ENCODE results near the gene RNF186.
"Not testable (repeated sequence)": the region's sequence is repeated elsewhere in the genome, so short reads cannot be mapped to it uniquely, and the experiment has no call there.

RNF186 gene

DNA sequence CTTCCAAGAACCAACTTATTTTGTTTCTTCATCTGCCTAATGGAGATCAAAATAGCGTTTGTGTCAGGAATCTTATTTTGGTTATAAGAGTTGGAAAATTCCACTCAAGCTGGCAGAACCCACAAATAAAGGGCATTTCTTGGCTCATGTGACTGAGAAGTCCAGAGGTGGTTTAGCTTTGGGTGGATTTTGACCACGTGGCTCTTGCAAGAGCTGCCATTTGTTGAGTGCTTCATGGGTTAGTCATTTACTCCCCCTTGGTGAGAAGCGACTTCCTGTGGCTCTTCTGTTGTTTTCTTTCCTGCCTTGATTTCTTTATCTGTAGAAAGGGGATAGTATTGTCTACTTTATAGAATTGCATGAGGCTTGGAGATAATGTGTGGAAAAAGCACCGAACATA, 9.5 kb upstream of the RNF186 start:
- DNase-seq (ENCODE audit: low read depth): peak; percentile 50

DNA sequence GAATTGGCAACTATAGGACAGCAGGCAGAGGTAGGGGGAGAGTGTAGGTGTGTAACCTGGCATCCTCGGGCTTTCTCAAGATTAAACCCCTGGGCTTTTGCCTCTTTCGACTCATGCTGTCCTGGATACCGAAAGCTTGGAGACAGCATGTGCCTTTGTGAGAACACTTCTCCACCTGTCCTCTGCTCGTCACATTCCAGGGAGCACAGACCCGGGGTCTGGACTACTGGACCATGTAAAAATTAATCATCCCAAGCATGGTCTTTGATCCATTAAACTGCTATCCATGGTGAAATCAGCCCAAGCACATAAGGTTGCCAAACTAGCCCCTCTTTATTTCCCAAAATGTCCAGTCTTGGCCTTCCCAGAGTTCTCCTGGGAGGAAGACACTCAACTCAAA, 9.0 kb upstream of the RNF186 start:
- no peak for DNase-seq (ENCODE audit: low read depth)

DNA sequence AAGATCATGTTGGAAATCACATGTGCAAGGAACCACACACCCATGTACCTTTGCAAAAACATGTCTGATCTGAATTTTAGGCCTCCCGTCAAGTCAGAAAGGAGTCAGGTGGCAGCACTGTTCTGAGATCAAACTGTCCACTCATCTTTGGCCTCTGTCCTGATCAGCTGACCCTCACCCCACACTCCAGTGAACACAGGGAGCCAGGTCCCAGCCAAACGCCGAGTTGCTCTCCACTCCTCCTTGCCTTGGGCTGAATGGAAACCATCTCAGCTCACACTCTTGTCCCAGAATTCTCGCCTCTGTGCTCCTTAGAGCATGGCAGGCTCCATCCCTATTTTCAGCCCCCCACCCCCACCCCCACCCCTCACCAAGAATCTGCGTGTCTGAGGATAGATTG, 4.6 kb upstream of the RNF186 start:
- no peak for DNase-seq (ENCODE audit: low read depth)

DNA sequence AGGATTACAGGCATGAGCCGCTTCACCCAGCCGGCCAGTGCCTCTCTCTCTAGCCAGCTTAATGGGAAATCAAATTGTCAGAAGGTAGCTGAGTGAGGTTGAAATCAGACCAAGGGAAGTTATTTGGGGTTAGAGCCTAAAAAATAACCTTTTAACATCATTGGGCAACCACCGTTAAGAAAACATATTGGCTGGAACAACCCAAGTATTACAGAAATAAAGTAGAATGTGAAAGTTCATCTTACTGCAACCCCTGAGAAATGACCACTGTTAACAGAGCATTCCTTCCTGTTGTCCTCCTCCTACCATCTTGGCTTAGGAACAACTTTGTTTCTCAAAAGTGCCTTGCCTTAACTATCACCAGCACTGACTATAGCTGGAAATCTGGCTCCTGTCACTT, 3.2 kb upstream of the RNF186 start:
- DNase-seq (ENCODE audit: low read depth): no peak

DNA sequence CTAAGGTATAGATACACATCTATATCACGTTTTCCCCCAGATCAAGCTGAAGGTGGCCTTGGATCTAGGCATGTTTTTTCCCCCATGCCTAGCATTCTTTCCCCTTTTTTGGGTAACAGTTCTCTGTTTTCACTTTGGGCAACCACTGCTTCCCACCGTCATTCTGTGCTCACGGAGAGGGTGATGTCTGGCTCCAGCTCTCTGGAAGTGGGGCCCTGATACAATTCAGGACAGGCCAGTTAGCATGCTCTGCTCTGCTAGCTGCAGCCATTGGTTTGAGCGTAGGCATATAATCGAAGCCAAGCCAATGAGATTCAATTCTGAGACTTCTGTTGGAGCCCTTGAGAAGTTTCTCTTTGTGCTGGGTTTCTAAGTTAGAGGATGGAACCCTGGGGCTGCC, 2.1 kb upstream of the RNF186 start:
- no peak for DNase-seq (ENCODE audit: low read depth)

DNA sequence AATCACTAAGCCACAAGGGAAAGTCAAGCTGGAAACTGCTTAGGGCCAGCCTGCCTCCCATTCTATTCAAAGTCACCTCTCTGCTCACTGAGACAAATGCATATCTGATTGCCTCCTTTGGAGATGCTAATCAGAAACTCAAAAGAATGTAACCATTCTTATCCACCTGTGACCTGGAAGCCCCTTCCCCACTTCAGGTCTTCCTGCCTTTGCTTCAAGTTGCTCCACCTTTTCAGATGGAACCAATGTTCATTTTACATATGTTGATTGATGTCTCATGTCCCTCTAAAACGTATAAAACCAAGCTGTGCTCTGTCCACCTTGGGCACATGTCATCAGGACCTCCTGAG, 1.6 kb upstream of the RNF186 start:
- not testable (repeated sequence) for DNase-seq (ENCODE audit: low read depth)

DNA sequence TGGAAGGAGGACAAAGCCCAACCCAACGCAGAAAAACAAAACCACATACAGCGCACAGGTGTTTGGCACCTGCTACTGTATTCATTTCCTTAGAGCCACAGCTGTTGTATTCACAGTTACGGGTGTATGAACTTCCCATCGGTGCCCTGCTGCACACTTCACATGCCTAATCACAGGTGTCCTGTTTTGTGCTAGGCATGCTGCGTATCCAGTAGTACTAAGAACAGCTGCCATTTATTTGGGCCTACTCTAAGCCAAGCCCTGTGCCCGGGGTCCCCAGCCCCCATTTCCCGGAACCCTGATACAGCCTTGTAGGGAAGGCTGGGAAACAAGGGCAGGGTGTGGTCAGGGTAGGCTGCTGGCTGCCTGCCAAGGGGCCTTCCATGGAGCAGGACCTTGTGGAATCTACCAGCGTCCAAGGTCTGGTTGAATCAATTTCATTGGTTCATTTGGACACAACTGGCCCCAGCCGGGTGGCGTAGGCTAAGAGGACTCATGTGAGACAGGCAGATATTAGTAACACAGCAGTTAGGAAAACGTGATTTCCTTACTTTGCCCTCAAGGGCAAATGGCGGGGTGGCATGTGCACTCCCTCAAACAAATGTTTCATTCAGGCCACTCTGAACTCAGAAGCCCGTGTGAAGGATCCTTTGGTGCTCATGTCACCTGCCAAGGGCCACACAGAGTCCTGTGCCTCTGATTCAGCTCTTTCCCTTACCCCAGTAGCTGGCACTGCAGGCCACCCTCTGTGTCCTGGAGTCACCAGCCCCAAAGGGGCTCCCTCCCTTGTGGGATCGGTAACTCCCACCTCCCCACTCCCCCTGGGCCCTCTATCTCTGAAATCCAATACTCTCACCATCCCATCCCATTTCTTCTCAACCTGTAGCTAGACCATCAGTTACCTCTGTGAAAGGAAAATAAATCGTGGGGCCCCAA, 986 bp upstream of the RNF186 start:
- no peak for DNase-seq (ENCODE audit: low read depth)

DNA sequence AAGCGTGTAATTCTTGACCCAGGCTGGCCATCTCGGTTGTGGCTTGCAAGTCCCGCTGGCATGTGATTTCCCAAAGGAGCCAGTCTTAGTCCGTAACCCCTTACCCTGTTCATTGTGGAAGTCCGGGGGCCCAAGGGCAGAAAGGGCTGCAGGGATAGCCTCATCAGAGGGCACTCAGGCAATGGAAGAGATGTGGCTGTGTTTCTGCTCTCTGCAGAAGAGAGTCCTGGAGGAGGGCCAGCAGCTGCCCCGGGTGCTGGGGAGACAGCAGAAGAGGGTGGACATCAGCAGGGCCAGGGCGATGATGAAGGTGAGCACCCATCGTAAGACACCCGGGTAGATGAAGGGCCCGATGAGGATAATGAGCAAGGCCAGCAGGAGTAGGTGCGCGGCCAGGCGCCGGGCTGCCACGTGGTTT, 830 bp downstream of the RNF186 start:
- DNase-seq (ENCODE audit: low read depth): no peak

DNA sequence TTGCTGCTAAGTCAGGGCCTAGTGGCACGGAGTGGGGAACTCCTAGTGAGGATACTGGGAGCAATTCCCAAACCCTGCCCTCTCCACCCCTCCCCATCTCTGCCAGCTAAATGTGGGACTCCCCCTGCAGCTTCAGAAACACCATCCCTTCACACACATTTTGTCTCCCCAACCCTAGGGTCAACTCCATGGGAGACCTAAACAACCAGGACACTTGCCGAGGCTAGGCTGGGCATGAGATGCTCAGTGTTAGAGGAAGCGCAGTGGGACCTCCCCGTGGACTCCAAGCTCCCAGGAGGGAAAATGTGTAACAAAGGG, 1.5 kb downstream of the RNF186 start:
- DNase-seq (ENCODE audit: low read depth): no peak

DNA sequence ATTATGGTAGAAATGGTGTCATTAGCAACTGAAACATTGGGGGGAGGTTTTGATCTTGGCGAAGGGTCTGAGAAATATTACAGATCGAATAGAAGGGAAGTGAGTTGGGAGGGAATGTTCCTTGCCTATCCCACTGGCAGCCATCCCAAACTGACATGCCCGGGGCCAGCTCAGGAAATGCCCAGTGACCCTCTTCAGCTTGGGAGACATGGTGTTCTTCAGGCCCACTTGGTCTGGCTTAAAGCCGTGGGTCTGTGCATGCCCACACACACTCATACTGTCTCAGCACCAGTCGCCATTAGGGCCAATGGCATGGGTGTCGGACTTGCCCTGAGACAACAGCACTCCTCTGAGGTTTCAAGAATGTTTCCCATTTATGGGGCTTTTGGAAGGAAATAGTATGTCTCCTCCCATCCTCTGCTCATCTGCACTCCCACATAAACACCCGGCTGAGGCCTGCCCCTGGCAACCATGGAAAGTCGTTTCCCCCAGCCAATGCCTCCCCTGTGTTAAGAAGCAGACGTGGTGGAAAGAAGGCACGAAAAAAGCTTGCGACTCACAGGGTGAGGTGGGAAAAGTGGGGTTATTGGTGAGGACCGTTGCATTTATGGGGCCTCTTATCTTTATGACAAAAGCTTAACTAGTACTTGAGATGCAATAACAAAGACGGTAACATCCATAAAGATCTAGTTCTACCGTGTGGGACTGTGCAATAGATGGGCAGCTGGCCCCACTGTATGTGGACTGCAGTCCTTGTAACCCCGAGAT, 2.0 kb downstream of the RNF186 start:
- peak; percentile 35 for DNase-seq (ENCODE audit: low read depth)

DNA sequence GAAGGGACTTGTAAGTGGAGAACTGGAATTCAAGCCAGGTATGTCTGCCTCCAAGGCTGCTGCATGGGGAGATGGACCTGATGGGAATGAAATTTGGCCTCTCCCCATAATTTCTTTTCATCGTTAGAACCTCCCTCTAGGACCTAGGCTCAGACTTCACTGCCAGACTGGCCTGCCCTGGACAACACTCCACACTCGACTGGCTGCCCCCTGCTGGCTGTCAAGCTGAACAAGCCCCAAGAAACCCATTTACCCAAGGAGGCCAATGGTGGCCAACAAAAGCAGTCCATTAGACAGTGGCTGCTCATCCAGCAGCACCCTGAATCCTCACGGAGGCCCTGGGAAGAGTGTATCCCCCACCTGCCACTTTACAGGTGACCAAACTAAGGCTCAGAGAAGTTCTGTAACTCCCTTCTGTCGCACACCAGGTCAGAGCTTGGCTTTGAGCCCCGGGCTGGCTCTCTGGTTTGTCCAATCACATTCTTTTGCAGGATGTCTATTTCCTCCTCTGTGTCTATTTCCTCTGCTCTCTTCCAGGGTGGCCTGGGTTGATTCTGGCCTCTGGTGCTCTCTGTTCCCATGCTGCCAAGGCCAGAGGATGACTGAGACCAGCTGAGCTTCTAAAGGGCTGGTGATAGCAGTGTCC, 3.8 kb downstream of the RNF186 start:
- peak; percentile 47 for DNase-seq (ENCODE audit: low read depth)

DNA sequence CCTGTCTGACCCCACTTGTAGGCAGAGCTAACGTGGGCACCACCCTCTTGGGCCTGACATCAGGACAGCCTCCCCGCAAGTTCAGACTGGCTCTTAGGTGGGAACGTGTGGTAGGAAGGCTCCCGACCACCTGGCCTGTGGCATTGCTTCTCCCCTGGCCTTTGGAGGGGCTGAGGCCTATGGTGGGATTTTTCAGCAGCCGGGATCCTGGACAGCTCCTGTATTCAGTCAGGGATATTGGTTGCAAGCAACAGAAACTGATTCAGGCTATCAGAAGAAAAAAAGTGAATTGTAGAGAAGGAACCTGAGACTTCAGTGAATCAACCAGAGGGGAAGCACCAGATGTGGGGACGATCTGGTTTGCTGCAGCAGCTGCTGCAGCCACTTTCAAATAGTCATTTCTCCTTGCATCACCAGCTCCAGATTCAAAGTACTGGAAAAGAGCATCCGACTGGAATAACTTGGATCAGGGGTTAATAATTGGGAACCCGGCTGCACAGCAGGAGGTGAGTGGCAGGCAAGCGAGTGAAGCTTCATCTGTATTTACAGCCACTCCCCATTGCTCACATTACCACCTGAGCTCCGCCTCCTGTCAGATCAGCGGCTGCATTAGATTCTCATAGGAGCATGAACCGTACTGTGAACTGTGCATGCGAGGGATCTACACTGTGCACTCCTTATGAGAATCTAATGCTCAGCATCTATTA, 5.9 kb downstream of the RNF186 start:
- DNase-seq (ENCODE audit: low read depth): no peak

DNA sequence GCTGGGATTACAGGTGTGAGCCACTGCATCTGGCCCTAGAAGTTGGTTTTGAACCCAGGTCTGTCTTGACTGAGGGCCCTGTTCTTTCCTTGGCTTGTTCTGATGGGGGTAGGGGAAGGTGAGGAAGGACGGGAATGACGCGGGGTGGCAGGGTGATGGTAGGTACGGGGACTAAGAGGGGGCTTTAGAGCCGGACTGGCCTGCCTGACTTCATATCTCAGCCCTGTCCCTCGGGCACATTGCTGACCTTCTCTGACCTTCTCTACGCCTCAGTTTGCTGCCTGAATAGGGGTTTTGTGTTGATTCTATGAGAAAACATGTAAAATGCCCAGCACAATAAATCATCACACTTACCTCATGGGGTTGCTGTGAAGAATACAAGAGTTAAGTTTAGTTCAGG, 6.7 kb downstream of the RNF186 start:
- no peak for DNase-seq (ENCODE audit: low read depth)

DNA sequence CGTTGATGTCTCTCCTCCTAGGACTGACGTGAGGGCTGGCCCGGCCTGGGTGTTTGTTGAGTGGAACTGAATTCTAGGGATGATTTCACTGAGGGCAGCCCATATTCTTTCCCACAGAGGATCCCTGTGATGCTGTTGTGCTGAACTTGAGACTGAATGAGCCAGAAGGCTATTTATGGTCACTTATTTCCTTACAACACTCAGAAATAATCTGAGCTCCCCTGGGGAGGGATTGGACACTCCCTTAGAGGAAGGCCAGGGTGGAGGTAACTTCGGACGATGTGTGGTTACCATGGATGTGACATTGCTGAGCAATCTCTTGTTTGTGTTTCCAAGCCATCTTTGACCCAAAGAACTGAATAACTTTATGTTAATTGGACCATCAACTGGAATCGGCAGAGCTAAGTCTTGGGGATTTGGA, 10.2 kb downstream of the RNF186 start:
- no peak for DNase-seq (ENCODE audit: low read depth)

DNA sequence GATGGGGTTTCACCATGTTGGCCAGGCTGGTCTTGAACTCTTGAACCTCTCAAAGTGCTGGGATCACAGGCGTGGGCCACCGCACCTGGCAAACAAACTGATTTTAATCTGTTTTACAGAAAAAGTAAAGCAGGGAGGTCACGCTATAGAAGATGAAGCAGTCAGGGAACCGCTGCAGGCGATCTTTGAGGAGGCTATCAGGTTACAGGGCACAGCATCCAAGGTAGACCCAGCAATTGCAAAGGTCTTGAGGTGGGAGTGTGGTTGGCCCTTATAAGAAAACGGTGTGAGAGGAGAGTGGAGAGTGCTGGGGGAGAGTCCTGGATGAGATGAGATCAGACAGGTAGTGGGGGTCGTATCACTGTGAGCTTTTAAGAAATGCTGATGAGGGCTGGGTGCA, 12.8 kb downstream of the RNF186 start:
- DNase-seq (ENCODE audit: low read depth): no peak

DNA sequence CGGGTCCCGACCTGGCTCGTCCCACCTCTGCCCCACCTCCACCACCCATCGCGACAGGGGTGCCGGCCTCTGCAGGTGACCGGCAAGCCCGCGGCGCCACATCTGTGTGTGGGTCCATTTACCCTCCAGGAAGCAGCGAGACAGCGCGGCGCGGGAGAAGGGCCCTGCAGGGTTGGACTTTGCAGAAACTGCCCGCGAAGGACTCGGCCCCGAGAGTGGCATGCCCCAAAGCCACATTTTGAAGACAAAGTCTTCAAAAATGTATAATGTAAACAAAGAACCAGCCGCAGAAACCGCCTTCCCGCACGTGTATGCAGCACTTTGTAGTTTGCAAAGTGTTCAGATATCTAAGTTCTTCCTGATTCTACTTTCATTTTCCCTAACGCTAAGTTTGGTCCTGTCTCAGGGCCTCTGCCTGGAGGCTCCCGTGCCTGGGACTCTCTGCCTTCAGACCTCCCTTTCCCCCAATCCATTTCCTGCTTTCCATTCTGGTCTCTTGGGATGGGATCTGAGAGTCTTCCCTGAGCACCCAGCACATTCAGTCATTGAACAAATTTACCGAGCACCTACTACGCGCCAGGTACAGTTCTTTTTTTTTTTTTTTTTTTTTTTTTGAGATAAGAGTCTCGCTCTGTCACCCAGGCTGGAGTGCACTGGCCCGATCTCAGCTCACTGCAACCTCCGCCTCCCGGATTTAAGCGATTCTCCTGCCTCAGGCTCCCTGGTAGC, 14.8 kb downstream of the RNF186 start:
- DNase-seq (ENCODE audit: low read depth): peak; percentile 81

DNA sequence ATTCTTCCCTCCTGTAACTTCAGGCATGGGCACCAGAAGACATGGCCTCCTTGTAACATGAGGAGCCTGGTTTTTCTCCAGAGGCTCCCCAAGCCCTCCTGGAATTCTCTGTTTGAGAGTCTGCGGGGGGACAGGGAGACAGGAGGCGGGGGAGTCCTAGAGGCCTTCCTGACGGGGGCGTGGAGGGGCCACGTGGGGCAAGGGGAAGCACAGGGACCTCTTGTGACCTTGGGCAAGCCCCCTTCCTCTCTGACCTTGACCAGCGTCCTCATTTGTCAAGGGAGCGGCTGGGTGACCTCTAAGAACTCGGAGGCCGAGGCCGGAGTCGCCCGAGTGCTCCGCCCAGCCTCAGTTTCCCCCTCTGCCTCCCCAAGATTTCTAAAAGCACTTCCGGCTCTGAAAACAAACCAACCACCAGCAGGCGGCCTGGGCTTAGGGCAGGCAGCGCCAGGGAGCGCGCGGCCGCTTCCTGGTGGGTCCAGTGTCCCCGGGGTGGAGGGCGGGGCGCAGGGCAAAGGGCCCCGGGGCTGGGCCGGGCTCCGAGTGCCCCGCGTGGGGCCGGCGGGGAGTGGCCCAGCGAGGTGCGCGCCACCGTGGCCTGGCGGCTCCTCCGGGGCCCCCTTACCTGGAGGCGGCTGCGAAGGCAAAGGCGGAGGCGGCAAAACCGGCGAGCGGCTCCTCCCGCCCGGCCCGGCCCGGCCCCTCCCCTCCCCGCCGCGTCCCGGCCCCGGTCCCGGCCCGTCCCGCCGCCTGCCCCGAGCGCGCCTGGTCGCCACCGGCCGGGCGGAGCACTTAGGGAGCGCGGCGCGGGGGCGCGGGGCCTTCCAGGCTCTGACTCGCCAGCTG, 15.6 kb downstream of the RNF186 start, which contains the start of gene TMCO4:
Gene TMCO4 (minus strand): TSS at position 687 of the 846 bp plus-strand sequence. CDS start 19,158 bp downstream, outside the sequence.
- DNase-seq (ENCODE audit: low read depth): peak; percentile 40

DNA sequence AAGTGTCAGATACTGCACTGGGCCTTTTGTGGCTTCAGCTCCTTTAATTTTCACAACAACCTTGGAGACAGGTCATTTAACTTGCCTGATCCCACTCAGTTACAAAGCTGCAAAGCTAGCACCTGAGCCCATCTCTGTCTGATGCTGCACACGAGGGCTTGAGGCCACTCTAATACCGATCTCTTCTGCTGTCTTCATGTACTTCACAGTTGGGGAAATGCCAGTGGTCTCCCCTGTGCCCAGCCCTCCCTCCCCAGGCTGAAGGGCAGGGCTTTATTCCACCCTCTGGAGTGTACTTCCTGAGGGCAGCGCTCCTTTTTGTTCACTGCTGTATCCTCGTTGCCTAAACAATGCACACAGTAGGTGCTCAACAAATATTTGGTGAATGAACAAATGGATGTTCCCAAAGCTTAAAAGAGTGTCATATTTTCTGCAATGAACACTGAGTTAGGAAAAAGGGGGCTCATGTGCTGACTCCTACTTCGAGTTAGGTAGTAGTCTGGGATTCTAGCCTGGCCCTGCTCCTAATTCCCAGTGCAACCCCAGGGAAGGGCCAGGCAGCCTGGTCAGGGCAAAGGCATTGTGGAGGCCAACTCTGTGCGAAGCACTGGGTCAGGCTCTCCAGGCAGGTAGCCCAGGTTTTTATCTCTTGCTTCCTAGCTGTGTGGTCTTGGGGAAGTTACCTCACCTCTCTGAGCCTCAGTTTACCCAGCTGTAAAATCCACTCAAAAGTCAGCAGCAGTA, 16.4 kb downstream of the RNF186 start:
- DNase-seq (ENCODE audit: low read depth): no peak

DNA sequence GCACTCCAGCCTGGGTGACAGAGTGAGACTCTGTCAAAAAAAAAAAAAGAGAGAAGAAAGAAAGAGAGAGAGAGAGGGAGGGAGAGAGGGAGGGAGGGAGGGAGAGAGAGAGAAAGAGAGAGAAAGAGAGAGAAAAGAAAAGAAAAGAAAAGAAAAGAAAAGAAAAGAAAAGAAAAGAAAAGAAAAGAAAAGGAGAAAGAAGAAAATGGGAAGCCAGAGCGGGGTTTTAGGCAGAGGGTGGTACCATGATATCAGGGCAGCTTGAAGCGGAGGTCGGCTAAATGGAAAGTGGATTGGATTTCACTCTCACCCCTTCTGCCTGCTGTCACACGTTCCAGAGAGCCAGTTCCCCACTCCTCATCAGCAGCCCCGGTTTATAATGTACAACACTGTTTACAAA, 17.3 kb downstream of the RNF186 start:
- no peak for DNase-seq (ENCODE audit: low read depth)

DNA sequence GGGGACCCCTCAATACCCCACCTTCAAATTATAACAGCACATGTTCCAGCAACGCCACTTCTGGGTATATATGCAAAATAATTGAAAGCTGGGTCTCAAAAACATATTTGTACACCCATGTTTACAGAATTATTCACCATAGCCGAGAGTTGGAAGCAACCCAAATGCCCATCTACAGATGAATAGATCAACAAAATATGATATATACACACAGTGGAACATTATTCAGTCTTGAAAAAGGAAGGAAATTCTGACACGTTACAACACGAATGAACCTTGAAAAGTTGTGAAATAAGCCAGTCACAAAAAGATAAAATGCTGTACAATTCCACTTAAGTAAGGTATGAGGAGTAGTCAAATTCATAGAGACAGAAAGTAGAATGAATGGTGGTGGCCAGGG, 20.5 kb downstream of the RNF186 start:
- DNase-seq (ENCODE audit: low read depth): no peak

Data from amniotic epithelial cell (primary cell).